C4-2B (cell line): Measurements from ENCODE around the gene ST7.

Experiments used
- ZFX ChIP-seq: fragments of 450-650 bp; IDR thresholded peaks from 2 replicates; pipeline ENCODE4 v1.6.1; 2017
- TF ChIP-seq, protein P1 (sequence below): fragments of 450-650 bp; conservative IDR thresholded peaks from 2 replicates; pipeline ENCODE4 v1.5.1; 2017; ENCODE audit warnings: mild to moderate bottlenecking

DNA sequence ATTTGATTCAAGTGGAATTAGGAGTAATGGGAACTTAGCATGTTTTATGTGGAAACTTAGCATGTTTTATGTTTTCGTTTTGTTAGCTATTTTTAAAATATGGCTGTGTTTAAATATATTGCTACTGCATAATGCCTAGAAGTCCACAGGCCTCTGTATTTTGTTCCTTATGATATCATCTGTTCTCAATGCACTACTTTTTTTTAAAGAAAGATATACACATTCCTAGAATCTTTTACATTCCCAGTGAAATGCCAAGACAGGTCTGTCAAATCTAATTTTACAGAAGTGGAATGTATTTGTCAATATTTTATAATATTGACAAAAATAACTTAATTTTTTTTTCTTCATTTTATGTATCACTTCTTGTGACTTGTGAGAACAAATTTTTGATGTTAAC lies 51.6 kb downstream of the ST7 start:
- TF ChIP-seq, protein P1, sequence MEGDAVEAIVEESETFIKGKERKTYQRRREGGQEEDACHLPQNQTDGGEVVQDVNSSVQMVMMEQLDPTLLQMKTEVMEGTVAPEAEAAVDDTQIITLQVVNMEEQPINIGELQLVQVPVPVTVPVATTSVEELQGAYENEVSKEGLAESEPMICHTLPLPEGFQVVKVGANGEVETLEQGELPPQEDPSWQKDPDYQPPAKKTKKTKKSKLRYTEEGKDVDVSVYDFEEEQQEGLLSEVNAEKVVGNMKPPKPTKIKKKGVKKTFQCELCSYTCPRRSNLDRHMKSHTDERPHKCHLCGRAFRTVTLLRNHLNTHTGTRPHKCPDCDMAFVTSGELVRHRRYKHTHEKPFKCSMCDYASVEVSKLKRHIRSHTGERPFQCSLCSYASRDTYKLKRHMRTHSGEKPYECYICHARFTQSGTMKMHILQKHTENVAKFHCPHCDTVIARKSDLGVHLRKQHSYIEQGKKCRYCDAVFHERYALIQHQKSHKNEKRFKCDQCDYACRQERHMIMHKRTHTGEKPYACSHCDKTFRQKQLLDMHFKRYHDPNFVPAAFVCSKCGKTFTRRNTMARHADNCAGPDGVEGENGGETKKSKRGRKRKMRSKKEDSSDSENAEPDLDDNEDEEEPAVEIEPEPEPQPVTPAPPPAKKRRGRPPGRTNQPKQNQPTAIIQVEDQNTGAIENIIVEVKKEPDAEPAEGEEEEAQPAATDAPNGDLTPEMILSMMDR: no peak
- TF ChIP-seq ZFX: no peak
